BE2C (cell line): Measurements from ENCODE around the gene U2SURP.

ENCODE experiments used
- DNase-seq: peaks from one replicate; pipeline ENCODE4 v3.0.0-alpha.2; 2020
- H3K27me3 ChIP-seq: fragments of 250-450 bp; sonication (Bioruptor Pico); 2 replicates; pipeline ENCODE4 v1.5.1; 2020; ENCODE audit warnings: mild to moderate bottlenecking
- H3K36me3 ChIP-seq: fragments of 250-450 bp; sonication (Bioruptor Pico); 2 replicates; pipeline ENCODE4 v1.5.1; 2020; ENCODE audit warnings: mild to moderate bottlenecking
- H3K4me1 ChIP-seq: fragments of 250-450 bp; sonication (Bioruptor Pico); 2 replicates; pipeline ENCODE4 v1.5.1; 2020
- H3K4me3 ChIP-seq: 2 replicates; pipeline ENCODE4 v1.5.1; 2011; ENCODE audit warnings: low read depth, low read length
- H3K9me3 ChIP-seq: fragments of 250-450 bp; sonication (Bioruptor Pico); 2 replicates; pipeline ENCODE4 v1.5.1; 2020
- CTCF ChIP-seq: IDR thresholded peaks from 2 replicates; pipeline ENCODE4 v1.5.1; 2012; ENCODE audit warnings: mild to moderate bottlenecking, low read depth, low read length

Gene U2SURP

GRCh38 chr3:142963516-142964448, 37.6 kb upstream of the U2SURP start, which contains the start of gene PAQR9:
PAQR9 (minus strand) TSS chr3:142963674; CDS start chr3:142963336, 338 bp downstream.
- no peaks in the 10 kb centered on the region for H3K27me3 ChIP-seq
- no peaks in the 10 kb centered on the region for H3K36me3 ChIP-seq
- H3K4me3 ChIP-seq = peak within 1 kb of the TSS; percentile 67
- no peaks in the 10 kb centered on the region for H3K9me3 ChIP-seq
- TF ChIP-seq CTCF = no peak
- peak; percentile 63 for DNase-seq
- H3K4me1 ChIP-seq = no peaks in the 10 kb centered on the region

GRCh38 chr3:142965581-142965980, 35.8 kb upstream of the U2SURP start:
- no peak for TF ChIP-seq CTCF
- DNase-seq = no peak
- Histone ChIP-seq H3K4me3 (no peak overlapping the region), H3K9me3 (no peaks in the 10 kb centered on the region), H3K27me3 (no peaks in the 10 kb centered on the region), H3K4me1 (no peaks in the 10 kb centered on the region), H3K36me3 (no peaks in the 10 kb centered on the region)

- Histone ChIP-seq H3K4me1 (no peaks in the 10 kb centered on the region), H3K4me3 (no peak overlapping the region), H3K36me3 (no peaks in the 10 kb centered on the region), H3K9me3 (no peaks in the 10 kb centered on the region; the same call in 1 of the 2 replicates), H3K27me3 (no peaks in the 10 kb centered on the region)
- no peak for TF ChIP-seq CTCF
- DNase-seq = no peak
Measured at GRCh38 chr3:142966808-142967207, 34.6 kb upstream of the U2SURP start.

- no peak overlapping the region for H3K4me3 ChIP-seq
- DNase-seq = no peak
- H3K36me3 ChIP-seq = no peaks in the 10 kb centered on the region
- no peaks in the 10 kb centered on the region for H3K27me3 ChIP-seq
- no peak for TF ChIP-seq CTCF
- no peaks in the 10 kb centered on the region; the same call in 1 of the 2 replicates for H3K9me3 ChIP-seq
- H3K4me1 ChIP-seq = no peaks in the 10 kb centered on the region
Measured at GRCh38 chr3:142968319-142969025, 32.9 kb upstream of the U2SURP start.

- Histone ChIP-seq H3K36me3 (no peaks in the 10 kb centered on the region), H3K27me3 (no peaks in the 10 kb centered on the region), H3K4me1 (no peaks in the 10 kb centered on the region), H3K4me3 (no peak overlapping the region), H3K9me3 (no peaks in the 10 kb centered on the region; the same call in 1 of the 2 replicates)
- no peak for DNase-seq
- TF ChIP-seq CTCF = no peak
Measured at GRCh38 chr3:142971431-142971830, 29.9 kb upstream of the U2SURP start.
